Stimulated activated CD4-positive, alpha-beta T cell treated with anti-CD3 and anti-CD28 coated beads, Interleukin-12 subunit alpha, Interleukin-12 subunit beta, amount 100 ng/mL, for 48 hours (primary cell): ENCODE measurements around the gene HMCN1.
"Not testable (repeated sequence)": the region's sequence is repeated elsewhere in the genome, so short reads cannot be mapped to it uniquely, and the experiment has no call there.

Source experiments
- DNase-seq, 3 donors: peaks; one replicate each; pipeline ENCODE4 v3.0.0-alpha.2; 2020; ENCODE audit warnings: low read depth in 2 of 3, low spot score in 1 of 3

Gene HMCN1

DNA sequence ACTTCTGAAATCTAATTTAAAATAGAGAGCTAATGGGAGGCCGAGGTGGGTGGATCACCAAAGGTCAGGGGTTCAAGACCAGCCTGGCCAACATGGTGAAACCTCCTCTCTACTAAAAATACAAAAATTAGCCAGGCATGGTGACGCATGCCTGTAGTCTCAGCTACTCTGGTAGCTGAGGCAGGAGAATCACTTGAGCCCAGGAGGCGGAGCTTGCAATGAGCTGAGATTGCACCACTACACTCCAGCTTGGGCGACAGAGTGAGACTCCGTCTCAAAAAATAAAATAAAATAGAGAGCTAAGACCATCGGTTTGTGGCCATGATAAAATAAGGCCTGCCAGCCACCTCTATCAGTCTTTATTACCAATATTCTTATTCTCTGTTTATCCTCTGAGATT lies 452.1 kb downstream of the HMCN1 start:
- DNase-seq, result not testable (repeated sequence)

- DNase-seq, result no peak
Observed at GRCh38 chr1:186187601-186188000, 453.4 kb downstream of the HMCN1 start.

- no peak for DNase-seq
Observed at GRCh38 chr1:186188004-186188539, 453.9 kb downstream of the HMCN1 start.

GRCh38 chr1:186188736-186189135 lies 454.5 kb downstream of the HMCN1 start:
- no peak for DNase-seq

- no peak for DNase-seq
Observed at GRCh38 chr1:186189156-186189555, 455.0 kb downstream of the HMCN1 start.

GRCh38 chr1:186191511-186191910 lies 457.3 kb downstream of the HMCN1 start:
- no peak for DNase-seq

GRCh38 chr1:186193224-186193623 lies 459.0 kb downstream of the HMCN1 start:
- DNase-seq, result no peak

GRCh38 chr1:186194107-186194756 lies 460.0 kb downstream of the HMCN1 start:
- DNase-seq, result no peak

GRCh38 chr1:186195377-186195931 lies 461.3 kb downstream of the HMCN1 start:
- no peak for DNase-seq

GRCh38 chr1:186202271-186202764 lies 468.1 kb downstream of the HMCN1 start:
- DNase-seq, result no peak

DNA sequence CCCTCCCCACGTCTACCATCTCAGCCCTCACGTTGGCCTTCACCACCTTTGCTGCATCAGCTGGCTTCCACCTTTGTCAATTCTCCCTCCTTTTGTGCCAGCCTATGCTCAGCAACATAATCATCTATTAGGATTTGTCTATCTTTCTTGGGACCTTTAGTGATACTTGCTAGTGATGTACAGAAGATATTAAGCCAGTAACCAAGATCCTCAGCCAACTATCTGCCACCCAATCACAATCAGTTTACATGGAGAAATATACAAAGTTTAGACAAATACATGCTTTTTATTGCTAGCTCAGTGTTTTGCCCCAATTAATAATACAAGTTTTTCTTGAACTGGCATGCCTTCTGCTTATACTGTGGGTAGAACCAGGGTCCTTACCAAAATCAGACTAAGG lies 468.6 kb downstream of the HMCN1 start:
- DNase-seq, result no peak

DNA sequence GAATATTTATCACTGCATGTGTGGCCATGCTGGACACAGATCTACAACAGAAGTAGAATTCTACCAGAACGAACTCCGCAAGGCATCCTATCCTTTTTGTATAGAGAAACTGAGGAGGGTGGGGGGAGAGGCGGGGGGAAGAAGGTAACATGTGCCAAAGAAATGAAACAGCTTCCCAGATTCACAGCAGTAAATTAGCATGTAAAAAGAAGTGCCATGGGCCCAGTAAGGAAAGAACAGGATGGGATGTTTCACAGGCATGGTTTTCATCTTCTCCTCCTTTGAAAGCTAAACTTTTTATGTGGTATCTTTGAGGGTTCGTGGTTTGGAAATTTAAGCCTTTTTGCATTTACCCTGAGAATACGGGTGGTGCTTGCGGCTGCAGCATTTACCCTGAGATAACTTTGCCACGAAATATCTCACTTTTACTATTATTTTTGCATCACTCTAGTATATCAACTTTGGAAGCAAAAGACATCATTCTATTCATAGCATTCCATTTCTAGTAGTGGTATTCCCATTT lies 471.9 kb downstream of the HMCN1 start:
- no peak for DNase-seq

- DNase-seq, result no peak
Observed at GRCh38 chr1:186207391-186208085, 473.3 kb downstream of the HMCN1 start.

DNA sequence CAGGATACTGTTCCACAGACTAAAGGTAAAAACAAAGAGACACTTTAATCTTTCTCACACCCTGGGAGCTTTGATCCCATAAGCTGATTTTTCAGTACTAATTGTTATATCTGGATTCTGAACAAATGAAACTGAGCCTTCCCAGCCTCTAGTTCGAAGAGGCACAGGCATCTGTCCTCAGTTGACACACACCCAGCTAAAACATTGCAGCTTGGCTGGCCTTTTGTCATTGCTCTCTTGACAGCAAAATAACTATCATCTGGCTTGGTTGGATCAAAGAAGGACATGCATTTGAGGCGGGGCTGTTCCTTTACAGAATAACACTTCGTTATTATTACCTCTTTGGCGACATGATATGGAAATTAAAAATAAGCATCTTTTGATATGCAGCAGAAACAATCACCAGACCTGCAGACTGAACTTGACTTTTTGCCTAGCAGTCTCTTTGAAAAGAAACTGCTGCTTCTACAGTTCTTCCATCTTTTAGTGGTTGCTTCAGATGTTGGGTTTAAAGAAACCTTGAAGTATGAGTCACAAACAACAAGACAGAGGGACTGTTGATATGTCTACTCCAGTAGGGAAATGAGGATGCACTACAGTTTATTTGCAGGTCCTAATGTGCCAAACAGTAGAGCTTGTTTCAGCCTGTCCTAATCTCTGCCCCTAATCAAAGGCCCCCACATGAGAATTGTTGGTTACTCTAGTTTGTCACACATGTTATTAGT lies 474.4 kb downstream of the HMCN1 start:
- no peak for DNase-seq

GRCh38 chr1:186210258-186210657 lies 476.1 kb downstream of the HMCN1 start:
- DNase-seq, result no peak

DNA sequence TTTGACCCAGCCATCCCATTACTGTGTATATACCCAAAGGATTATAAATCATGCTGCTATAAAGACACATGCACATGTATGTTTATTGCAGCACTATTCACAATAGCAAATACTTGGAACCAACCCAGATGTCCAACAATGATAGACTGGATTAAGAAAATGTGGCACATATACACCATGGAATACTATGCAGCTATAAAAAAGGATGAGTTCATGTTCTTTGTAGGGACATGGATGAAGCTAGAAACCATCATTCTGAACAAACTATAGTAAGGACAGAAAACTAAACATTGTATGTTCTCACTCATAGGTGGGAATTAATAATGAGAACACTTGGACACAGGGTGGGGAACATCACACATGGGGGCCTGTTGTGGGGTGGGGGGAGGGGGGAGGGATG lies 477.4 kb downstream of the HMCN1 start:
- not testable (repeated sequence) for DNase-seq

DNA sequence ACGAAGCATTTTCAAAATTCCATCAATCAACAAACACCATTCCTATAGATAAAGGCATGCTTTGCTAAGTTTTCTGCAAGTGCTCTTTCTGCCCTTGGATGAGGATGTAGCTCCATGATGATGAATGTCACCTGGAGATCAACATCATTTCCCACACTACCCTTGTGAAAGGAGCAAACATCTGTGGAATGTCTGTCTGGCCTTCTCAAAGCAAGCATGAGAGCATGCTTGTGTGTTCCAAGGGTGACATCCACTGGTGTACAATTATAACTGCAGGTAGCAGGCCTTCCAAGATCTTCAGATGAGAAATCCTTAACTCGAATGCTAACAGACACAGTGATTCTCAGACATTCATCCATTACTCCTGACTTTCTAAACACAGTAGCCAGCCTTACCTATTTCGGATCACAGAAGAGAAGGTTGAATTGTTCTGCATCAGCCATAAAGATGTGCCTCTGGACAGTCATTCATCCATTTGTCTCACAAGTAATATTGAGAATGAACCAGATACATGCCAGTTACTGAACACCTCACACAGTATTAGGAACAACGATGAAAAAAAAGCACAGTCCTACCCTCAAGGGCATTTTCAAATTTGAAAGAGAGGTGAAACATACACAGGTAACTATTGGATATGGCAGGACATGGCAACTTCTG lies 478.5 kb downstream of the HMCN1 start:
- DNase-seq, result no peak

GRCh38 chr1:186213225-186213607 lies 479.0 kb downstream of the HMCN1 start:
- DNase-seq, result no peak

DNA sequence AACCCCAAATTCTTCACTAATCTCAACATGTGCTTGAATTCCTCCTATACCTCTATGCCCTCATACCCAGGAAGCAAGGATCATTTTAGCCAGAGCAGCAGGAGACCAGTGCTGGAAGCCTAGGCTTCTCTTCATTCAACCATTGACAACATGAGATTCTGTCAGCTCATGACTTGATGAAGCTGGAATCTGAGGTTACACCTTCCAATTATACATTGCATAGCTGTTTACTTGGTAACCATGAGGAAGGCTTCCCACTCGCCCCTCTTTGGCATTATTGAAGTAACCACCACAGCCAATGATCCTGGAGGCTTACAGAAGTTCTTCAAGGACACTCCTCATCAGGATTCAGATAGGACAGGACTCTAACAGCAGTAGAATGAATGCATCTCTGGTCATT lies 480.6 kb downstream of the HMCN1 start:
- no peak for DNase-seq

DNA sequence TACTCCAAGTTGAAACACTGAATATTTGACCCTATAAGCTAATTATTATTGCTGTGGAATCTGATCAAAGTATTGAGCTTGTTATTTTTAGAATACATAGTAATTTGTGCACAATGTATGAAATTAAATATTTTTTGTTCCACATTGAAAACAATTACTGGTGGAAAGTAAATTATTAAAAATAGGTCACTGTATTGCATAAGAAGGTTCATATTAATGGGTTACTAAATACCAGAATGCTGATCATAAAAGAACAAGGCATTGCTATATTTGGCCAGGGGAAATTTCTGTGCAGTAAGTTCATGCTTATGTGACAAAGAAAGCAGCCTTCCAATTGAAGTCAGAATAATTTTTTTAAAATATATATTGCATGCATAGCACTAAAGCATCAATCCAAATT lies 481.4 kb downstream of the HMCN1 start:
- DNase-seq, result no peak
